Transverse colon (tissue), 4 donors: ENCODE data around the gene BLOC1S6. TPM values are rescaled to one million over a fixed set of nuclear protein-coding genes. Genes with fewer than 3 reads are reported as not detected.

Experiments used
- DNase-seq: peaks from one replicate; pipeline ENCODE4 v3.0.0-alpha.2; 2019
- H3K27ac ChIP-seq, 4 donors: fragments of 200-600 bp; sonication (generic); 2 replicates each; pipeline ENCODE4 v1.5.1; 2016 to 2018; ENCODE audit warnings: inconsistent platforms in 4 of 4
- H3K27me3 ChIP-seq: fragments of 200-600 bp; sonication (generic); 2 replicates; pipeline ENCODE4 v1.5.1; 2017; ENCODE audit warnings: inconsistent platforms
- H3K36me3 ChIP-seq, 4 donors: fragments of 200-600 bp; sonication (generic); 2 replicates each; pipeline ENCODE4 v1.5.1; 2017 to 2019; ENCODE audit warnings: inconsistent platforms in 4 of 4
- H3K4me1 ChIP-seq, 4 donors: fragments of 200-600 bp; sonication (generic); 2 replicates each; pipeline ENCODE4 v1.5.1; 2017 to 2020; ENCODE audit warnings: inconsistent platforms in 4 of 4
- H3K4me3 ChIP-seq, 4 donors: fragments of 200-600 bp; sonication (generic); 1 replicate in 1 of 4; 2 replicates in 3 of 4; pipeline versions ENCODE4 v1.5.1 to v1.6.1; 2017 to 2019; ENCODE audit warnings: inconsistent platforms in 4 of 4
- H3K9me3 ChIP-seq, 2 donors: fragments of 200-600 bp; sonication (generic); 2 replicates each; pipeline ENCODE4 v1.5.1; 2017 to 2019; ENCODE audit warnings: inconsistent platforms in 2 of 2
- EP300 ChIP-seq: sonication (generic); formaldehyde crosslinking; IDR thresholded peaks from one replicate; pipeline ENCODE4 v1.6.1; 2017; ENCODE audit warnings: antibody characterized with exemption, low read depth
- POLR2A ChIP-seq: fragments of 450-650 bp; IDR thresholded peaks from one replicate; pipeline ENCODE4 v1.6.1; 2016; ENCODE audit warnings: antibody characterized with exemption, mild to moderate bottlenecking, moderate library complexity
- POLR2AphosphoS5 ChIP-seq, 3 donors: sonication (generic); formaldehyde crosslinking; IDR thresholded peaks; one replicate each; pipeline ENCODE4 v1.6.1; 2016; ENCODE audit warnings: antibody characterized with exemption in 3 of 3
- WGBS, 2 donors: methylation state at CpG; one replicate each; pipeline ENCODE4 v1.1.5; 2018; ENCODE audit warnings: low coverage in 1 of 2; 5-methylcytosine and 5-hydroxymethylcytosine counted together
- in situ Hi-C, 4 donors: fragments of 200-750 bp; cut with MboI; loops; one replicate each; pipeline versions ENCODE4 v1.15.0 to v1.15.1; 2017; ENCODE audit warnings: low sequenced_read_pairs in 3 of 4, low pct_ligation_motif_present in 1 of 4, low pct_unique_long_range_greater_than_20kb in 1 of 4
- intact Hi-C: fragments of 100-400 bp; cut with DNase I; formaldehyde crosslinking; loops from one replicate; pipeline ENCODE4 v1.15.1; 2023; ENCODE audit warnings: low total_unique reads
- total RNA-seq, 4 donors: library from RNA; depleted of rRNA; stranded (reverse); fragments of >200 nt; gene quantifications; one replicate each; pipeline ENCODE4 v1.1.0, GENCODE V29; 2016
- TF ChIP-seq, protein P1 (sequence below), 5 experiments: fragments of 200-600 bp in 3 of 5; fragments of 450-650 bp in 2 of 5; sonication (generic) in 3 of 5; IDR thresholded peaks; 1 replicate in 2 of 5; 2 replicates in 3 of 5; pipeline ENCODE4 v1.5.1; 2016 to 2017; ENCODE audit warnings: antibody characterized with exemption in 5 of 5, inconsistent platforms in 3 of 5, mild to moderate bottlenecking in 2 of 5, moderate library complexity in 1 of 5

BLOC1S6 gene
- total RNA-seq, 4 donors from 2014 or later: 6.7 to 35.4 (median 23.8) TPM

DNA sequence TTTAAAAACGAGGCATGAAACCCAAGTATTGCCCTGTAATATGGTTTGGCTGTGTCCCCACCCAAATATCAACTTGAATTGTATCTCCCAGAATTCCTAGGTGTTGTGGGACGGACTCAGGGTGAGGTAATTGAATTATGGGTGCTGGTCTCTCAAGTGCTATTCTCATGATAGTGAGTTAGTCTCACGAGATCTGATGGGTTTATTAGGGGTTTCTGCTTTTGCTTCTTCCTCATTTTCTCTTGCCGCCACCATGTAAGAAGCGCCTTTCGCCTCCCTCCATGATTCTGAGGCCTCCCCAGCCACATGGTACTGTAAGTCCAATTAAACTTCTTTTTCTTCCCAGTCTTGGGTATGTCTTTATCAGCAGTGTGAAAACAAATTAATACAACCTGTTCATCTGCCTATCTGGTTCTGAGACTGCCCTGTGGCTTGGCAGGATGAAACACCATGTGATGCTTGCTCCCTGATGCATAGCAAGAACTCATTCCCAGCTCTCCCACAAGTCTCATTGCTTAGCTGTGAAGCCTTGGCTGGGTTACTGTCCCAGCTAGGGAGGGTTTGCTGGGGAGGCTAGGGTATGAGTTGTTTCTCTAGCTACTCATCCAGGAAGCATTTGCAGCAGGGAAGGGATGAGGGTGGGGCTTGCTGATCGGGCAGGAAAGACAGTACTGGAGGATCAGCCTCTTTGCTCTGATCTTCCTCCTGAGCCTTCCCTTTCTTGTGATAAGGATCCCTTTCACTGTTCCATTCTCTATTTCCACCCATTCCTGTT, 43.9 kb downstream of the BLOC1S6 start:
- no peaks in the 10 kb centered on the region for H3K36me3 ChIP-seq
- peak; percentile 46 for DNase-seq
- TF ChIP-seq, protein P1, sequence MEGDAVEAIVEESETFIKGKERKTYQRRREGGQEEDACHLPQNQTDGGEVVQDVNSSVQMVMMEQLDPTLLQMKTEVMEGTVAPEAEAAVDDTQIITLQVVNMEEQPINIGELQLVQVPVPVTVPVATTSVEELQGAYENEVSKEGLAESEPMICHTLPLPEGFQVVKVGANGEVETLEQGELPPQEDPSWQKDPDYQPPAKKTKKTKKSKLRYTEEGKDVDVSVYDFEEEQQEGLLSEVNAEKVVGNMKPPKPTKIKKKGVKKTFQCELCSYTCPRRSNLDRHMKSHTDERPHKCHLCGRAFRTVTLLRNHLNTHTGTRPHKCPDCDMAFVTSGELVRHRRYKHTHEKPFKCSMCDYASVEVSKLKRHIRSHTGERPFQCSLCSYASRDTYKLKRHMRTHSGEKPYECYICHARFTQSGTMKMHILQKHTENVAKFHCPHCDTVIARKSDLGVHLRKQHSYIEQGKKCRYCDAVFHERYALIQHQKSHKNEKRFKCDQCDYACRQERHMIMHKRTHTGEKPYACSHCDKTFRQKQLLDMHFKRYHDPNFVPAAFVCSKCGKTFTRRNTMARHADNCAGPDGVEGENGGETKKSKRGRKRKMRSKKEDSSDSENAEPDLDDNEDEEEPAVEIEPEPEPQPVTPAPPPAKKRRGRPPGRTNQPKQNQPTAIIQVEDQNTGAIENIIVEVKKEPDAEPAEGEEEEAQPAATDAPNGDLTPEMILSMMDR (IDR thresholded peaks at IDR 0.05): no peak
- TF ChIP-seq POLR2A: no peak
- no peak for TF ChIP-seq EP300
- no peak for TF ChIP-seq POLR2AphosphoS5 (IDR thresholded peaks at IDR 0.05)
- H3K9me3 ChIP-seq: peaks cover 0 to 4% of the 10 kb centered on the region in 2 donors
- peaks cover 0 to 19% (median 9%) of the 10 kb centered on the region in 4 donors for H3K4me1 ChIP-seq
- no peaks in the 10 kb centered on the region for H3K27me3 ChIP-seq
- intact Hi-C loops (no loop called here), in situ Hi-C loops (no loop called here)
- H3K4me3 ChIP-seq: peak overlapping the region in 1 of 4 donors; percentile 23
- peak overlapping the region; percentile 56 to 68 (median 60) for H3K27ac ChIP-seq
- 60 to 78% methylated on average over 1 to 7 of the region's 7 CpGs for WGBS, 2 donors

DNA sequence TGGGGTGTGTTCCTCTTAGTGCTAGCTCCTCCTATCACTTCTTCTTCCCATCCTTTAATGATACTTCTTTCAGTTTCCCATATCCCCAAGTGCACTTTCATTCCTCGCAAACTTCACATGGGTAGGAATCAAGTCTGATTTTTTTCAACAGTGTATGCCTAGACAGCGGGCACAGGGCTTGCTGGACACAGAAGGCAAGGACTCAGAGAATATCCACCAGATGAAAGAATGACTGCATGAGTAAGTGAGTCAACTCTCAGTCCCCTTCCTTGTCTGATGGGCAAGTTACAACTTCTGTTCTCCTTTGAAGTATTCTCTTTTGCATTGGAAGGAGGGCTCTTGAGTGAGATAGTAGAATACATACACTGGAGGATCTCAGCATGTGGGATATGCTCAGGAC, 44.6 kb downstream of the BLOC1S6 start:
- Histone ChIP-seq H3K36me3 (no peaks in the 10 kb centered on the region), H3K27me3 (no peaks in the 10 kb centered on the region), H3K27ac (peak overlapping the region; percentile 56 to 68 (median 60)), H3K9me3 (no peaks in the 10 kb centered on the region), H3K4me3 (peak overlapping the region in 1 of 4 donors; percentile 23), H3K4me1 (peaks cover 0 to 26% (median 14%) of the 10 kb centered on the region in 4 donors)
- no peak for DNase-seq
- intact Hi-C loops: no loop called here
- in situ Hi-C loops: no loop called here
- WGBS, 2 donors: 44 to 78% methylated on average over 2 of the region's 2 CpGs
- TF ChIP-seq, protein P1 (IDR thresholded peaks at IDR 0.05): no peak
- TF ChIP-seq POLR2AphosphoS5 (IDR thresholded peaks at IDR 0.05) (no peak), POLR2A (no peak), EP300 (no peak)

- DNase-seq: peak; percentile 93
- Histone ChIP-seq H3K27ac (peak within 1 kb of the TSS; percentile 96 to 97 (median 96)), H3K4me3 (peak within 1 kb of the TSS; percentile 65 to 75 (median 73)), H3K27me3 (no peaks in the 10 kb centered on the region), H3K4me1 (peaks cover 15 to 52% (median 40%) of the 10 kb centered on the region in 4 donors), H3K9me3 (no peaks in the 10 kb centered on the region), H3K36me3 (no peaks in the 10 kb centered on the region)
- peak; percentile 81 to 97 (median 95) for TF ChIP-seq POLR2AphosphoS5 (IDR thresholded peaks at IDR 0.05)
- TF ChIP-seq POLR2A: peak; percentile 96
- TF ChIP-seq, protein P1 (IDR thresholded peaks at IDR 0.05): no peak
- 3% methylated on average over 39 of the region's 53 CpGs; no CpG with 5 or more reads in 1 of the 2 donors for WGBS, 2 donors
- intact Hi-C loops: no loop called here
- in situ Hi-C loops: no loop called here
Observed at GRCh38 chr15:45634432-45635190, 47.4 kb downstream of the BLOC1S6 start, which contains the start of gene SQOR. Gene SQOR (plus strand): TSS chr15:45635029. CDS start chr15:45658924, 23,895 bp downstream.

GRCh38 chr15:45635191-45635638, 48.0 kb downstream of the BLOC1S6 start:
- in situ Hi-C loops: no loop called here

More at GRCh38 chr15:45635191-45635638, 48.0 kb downstream of the BLOC1S6 start:
- intact Hi-C loops: no loop called here
- H3K9me3 ChIP-seq: no peaks in the 10 kb centered on the region
- peak overlapping the region; percentile 65 to 75 (median 73) for H3K4me3 ChIP-seq
- peak; percentile 82 for DNase-seq
- no peaks in the 10 kb centered on the region for H3K36me3 ChIP-seq
- peak overlapping the region; percentile 96 to 97 (median 96) for H3K27ac ChIP-seq
- WGBS, 2 donors: 1% methylated on average over 20 of the region's 29 CpGs; no CpG with 5 or more reads in 1 of the 2 donors
- peaks cover 18 to 58% (median 45%) of the 10 kb centered on the region in 4 donors for H3K4me1 ChIP-seq
- no peaks in the 10 kb centered on the region for H3K27me3 ChIP-seq
- TF ChIP-seq, protein P1 (IDR thresholded peaks at IDR 0.05): peak; percentile 51 to 75 (median 68)
- TF ChIP-seq POLR2AphosphoS5 (IDR thresholded peaks at IDR 0.05): no peak
- no peak for TF ChIP-seq EP300
- peak; percentile 19 for TF ChIP-seq POLR2A
